ENCODE measurements around the gene BTBD1.

Gene BTBD1

DNA sequence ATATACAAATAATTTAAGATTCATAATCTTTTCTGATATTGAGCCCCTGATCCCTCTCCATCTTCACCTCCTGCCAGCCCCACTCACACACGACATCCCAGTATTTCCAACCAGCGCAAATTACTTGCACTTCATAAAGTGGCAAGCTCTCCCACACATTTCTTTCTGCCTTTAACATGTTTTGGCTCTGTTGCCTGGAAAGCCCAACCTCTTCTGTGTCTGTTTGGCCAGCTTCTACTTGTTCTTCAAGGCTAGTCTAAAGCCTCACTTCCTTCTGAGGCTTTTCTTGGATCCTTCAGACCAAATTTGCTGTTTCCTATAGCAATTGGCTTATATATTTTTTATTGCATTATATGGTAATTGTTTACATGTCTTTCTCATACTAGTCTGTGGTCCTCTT is 35.3 kb upstream of the BTBD1 start:
- TF ChIP-seq SPI1 (IDR thresholded peaks at IDR 0.05; ENCODE audit: borderline replicate concordance, low read depth) (no peak), POLR2AphosphoS5 (IDR thresholded peaks at IDR 0.05; ENCODE audit: low read depth) (no peak), GABPA (IDR thresholded peaks at IDR 0.05; ENCODE audit: low read depth) (no peak)
- TF ChIP-seq, protein P1, sequence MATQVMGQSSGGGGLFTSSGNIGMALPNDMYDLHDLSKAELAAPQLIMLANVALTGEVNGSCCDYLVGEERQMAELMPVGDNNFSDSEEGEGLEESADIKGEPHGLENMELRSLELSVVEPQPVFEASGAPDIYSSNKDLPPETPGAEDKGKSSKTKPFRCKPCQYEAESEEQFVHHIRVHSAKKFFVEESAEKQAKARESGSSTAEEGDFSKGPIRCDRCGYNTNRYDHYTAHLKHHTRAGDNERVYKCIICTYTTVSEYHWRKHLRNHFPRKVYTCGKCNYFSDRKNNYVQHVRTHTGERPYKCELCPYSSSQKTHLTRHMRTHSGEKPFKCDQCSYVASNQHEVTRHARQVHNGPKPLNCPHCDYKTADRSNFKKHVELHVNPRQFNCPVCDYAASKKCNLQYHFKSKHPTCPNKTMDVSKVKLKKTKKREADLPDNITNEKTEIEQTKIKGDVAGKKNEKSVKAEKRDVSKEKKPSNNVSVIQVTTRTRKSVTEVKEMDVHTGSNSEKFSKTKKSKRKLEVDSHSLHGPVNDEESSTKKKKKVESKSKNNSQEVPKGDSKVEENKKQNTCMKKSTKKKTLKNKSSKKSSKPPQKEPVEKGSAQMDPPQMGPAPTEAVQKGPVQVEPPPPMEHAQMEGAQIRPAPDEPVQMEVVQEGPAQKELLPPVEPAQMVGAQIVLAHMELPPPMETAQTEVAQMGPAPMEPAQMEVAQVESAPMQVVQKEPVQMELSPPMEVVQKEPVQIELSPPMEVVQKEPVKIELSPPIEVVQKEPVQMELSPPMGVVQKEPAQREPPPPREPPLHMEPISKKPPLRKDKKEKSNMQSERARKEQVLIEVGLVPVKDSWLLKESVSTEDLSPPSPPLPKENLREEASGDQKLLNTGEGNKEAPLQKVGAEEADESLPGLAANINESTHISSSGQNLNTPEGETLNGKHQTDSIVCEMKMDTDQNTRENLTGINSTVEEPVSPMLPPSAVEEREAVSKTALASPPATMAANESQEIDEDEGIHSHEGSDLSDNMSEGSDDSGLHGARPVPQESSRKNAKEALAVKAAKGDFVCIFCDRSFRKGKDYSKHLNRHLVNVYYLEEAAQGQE (IDR thresholded peaks at IDR 0.05; ENCODE audit: insufficient replicate concordance, low read depth), result no peak
- TF ChIP-seq, protein P2, sequence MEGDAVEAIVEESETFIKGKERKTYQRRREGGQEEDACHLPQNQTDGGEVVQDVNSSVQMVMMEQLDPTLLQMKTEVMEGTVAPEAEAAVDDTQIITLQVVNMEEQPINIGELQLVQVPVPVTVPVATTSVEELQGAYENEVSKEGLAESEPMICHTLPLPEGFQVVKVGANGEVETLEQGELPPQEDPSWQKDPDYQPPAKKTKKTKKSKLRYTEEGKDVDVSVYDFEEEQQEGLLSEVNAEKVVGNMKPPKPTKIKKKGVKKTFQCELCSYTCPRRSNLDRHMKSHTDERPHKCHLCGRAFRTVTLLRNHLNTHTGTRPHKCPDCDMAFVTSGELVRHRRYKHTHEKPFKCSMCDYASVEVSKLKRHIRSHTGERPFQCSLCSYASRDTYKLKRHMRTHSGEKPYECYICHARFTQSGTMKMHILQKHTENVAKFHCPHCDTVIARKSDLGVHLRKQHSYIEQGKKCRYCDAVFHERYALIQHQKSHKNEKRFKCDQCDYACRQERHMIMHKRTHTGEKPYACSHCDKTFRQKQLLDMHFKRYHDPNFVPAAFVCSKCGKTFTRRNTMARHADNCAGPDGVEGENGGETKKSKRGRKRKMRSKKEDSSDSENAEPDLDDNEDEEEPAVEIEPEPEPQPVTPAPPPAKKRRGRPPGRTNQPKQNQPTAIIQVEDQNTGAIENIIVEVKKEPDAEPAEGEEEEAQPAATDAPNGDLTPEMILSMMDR (IDR thresholded peaks at IDR 0.05; ENCODE audit: insufficient read depth, low read length), result no peak
- H3K27me3 ChIP-seq (ENCODE audit: insufficient read depth, poor library complexity, severe bottlenecking), result peaks cover 4% of the 10 kb centered on the region
- H3K4me3 ChIP-seq (replicated peaks; ENCODE audit: insufficient read depth, low read length), result no peak overlapping the region
- no peak for DNase-seq (ENCODE audit: low read depth in 1 of 2, low spot score in 1 of 2)
- no peak overlapping the region for H3K27ac ChIP-seq (replicated peaks)

DNA sequence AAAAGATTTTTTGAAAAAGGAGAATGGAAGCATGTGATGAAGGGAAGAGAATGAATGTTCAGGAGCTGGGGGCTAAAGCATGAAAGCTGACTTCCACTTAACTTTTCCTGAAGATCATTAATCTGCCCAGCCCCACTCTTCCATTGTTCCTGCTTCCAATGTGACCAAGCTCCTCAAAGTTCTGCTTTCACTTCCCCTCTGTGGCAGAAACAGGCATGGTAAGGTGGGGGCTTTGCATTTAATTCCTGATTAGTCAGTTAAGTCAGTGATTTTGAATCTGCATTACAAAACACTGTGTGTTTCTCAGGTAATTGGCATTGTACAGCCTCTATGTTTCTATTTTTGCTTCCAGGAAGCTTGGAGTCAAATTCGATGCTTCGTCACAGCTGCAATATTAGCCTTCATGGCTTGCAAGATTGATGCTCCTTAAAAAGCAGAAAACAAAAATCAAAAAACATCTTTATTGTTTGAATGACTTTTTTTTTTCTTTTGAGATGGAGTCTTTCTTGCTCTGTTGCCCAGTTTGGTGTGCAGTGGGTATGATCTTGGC is 33.1 kb upstream of the BTBD1 start:
- Histone ChIP-seq H3K27me3 (ENCODE audit: insufficient read depth, poor library complexity, severe bottlenecking) (no peaks in the 10 kb centered on the region), H3K27ac (replicated peaks) (no peak overlapping the region), H3K4me3 (replicated peaks; ENCODE audit: insufficient read depth, low read length) (no peak overlapping the region)
- TF ChIP-seq, protein P1 (IDR thresholded peaks at IDR 0.05; ENCODE audit: insufficient replicate concordance, low read depth), result no peak
- TF ChIP-seq GABPA (IDR thresholded peaks at IDR 0.05; ENCODE audit: low read depth) (no peak), SPI1 (IDR thresholded peaks at IDR 0.05; ENCODE audit: borderline replicate concordance, low read depth) (peak; percentile 64), POLR2AphosphoS5 (IDR thresholded peaks at IDR 0.05; ENCODE audit: low read depth) (no peak)
- TF ChIP-seq, protein P2 (IDR thresholded peaks at IDR 0.05; ENCODE audit: insufficient read depth, low read length), result no peak
- DNase-seq (ENCODE audit: low read depth in 1 of 2, low spot score in 1 of 2), result peak in 1 of 2 experiments; percentile 5

DNA sequence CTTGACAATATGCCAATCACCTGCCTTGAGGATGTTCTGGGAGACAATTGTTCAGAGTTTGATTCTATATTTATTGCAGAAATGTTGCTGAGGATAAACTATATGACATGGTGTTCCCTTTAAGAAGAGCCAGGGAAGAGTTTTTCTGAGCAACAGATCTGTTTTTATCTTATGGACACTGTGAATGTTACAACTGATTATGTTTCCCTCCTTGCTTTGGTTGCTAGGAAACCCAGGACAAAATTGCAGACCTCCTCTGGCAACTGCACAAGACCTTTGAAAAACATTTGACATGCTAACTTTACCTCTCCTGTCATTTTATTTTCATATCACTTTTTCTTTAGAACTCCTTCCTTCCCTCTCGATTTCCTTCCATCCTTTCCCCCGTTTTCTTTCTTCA is 32.2 kb upstream of the BTBD1 start:
- Histone ChIP-seq H3K4me3 (replicated peaks; ENCODE audit: insufficient read depth, low read length) (no peak overlapping the region), H3K27me3 (ENCODE audit: insufficient read depth, poor library complexity, severe bottlenecking) (no peaks in the 10 kb centered on the region), H3K27ac (replicated peaks) (no peak overlapping the region)
- TF ChIP-seq SPI1 (IDR thresholded peaks at IDR 0.05; ENCODE audit: borderline replicate concordance, low read depth), result no peak
- TF ChIP-seq, protein P1 (IDR thresholded peaks at IDR 0.05; ENCODE audit: insufficient replicate concordance, low read depth), result no peak
- TF ChIP-seq GABPA (IDR thresholded peaks at IDR 0.05; ENCODE audit: low read depth), result no peak
- TF ChIP-seq POLR2AphosphoS5 (IDR thresholded peaks at IDR 0.05; ENCODE audit: low read depth), result no peak
- TF ChIP-seq, protein P2 (IDR thresholded peaks at IDR 0.05; ENCODE audit: insufficient read depth, low read length), result no peak
- DNase-seq (ENCODE audit: low read depth in 1 of 2, low spot score in 1 of 2), result no peak

Data from HL-60 (cell line).